ENCODE measurements around the gene MVP. TPM values are rescaled to one million over a fixed set of nuclear protein-coding genes. Genes with fewer than 3 reads are reported as not detected.
A peak's percentile ranks its signal among the peaks of the same experiment; 100 is the strongest.

Gene MVP
- total and polyA plus RNA-seq, 7 donors, result 62.3 to 368 (median 94.5) TPM

- intact Hi-C loops (cut with DNase I), result loop anchor here (5.0 to 10.0 kb wide), 3 partner anchors 155 to 838 kb away; partner anchors contain the start of genes FBRS, PRR14, TAOK2 and TBX6
- 0 to 2% methylated on average over 37 of the region's 37 CpGs for WGBS, 2 donors
These were observed 3.4 kb upstream of the MVP start for GRCh38 chr16:29816694-29817441.

GRCh38 chr16:29818082-29818481 lies 2.2 kb upstream of the MVP start:
- 72 to 87% methylated on average over 4 of the region's 4 CpGs for WGBS, 2 donors
- DNase-seq, result no peak
- intact Hi-C loops (cut with DNase I), result loop anchor here (5.0 to 10.0 kb wide), 3 partner anchors 154 to 837 kb away; partner anchors contain the start of genes FBRS, PRR14, TAOK2 and TBX6

More at GRCh38 chr16:29816694-29817441, 3.4 kb upstream of the MVP start:
- TF ChIP-seq, protein P1, sequence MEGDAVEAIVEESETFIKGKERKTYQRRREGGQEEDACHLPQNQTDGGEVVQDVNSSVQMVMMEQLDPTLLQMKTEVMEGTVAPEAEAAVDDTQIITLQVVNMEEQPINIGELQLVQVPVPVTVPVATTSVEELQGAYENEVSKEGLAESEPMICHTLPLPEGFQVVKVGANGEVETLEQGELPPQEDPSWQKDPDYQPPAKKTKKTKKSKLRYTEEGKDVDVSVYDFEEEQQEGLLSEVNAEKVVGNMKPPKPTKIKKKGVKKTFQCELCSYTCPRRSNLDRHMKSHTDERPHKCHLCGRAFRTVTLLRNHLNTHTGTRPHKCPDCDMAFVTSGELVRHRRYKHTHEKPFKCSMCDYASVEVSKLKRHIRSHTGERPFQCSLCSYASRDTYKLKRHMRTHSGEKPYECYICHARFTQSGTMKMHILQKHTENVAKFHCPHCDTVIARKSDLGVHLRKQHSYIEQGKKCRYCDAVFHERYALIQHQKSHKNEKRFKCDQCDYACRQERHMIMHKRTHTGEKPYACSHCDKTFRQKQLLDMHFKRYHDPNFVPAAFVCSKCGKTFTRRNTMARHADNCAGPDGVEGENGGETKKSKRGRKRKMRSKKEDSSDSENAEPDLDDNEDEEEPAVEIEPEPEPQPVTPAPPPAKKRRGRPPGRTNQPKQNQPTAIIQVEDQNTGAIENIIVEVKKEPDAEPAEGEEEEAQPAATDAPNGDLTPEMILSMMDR (IDR thresholded peaks at IDR 0.05), result no peak
- TF ChIP-seq EP300 (IDR thresholded peaks at IDR 0.05) (no peak), POLR2A (IDR thresholded peaks at IDR 0.05) (peak in 1 of 2 donors; percentile 39), POLR2AphosphoS5 (IDR thresholded peaks at IDR 0.05) (peak in 3 of 4 donors; percentile 33 to 65 (median 54))
- H3K4me1 ChIP-seq, result peaks cover 0 to 82% (median 71%) of the 10 kb centered on the region in 4 donors
- no peaks in the 10 kb centered on the region for H3K27me3 ChIP-seq
- peak overlapping the region; percentile 94 to 97 (median 95) for H3K27ac ChIP-seq
- no peaks in the 10 kb centered on the region for H3K9me3 ChIP-seq
- peak overlapping the region; percentile 58 to 78 (median 66) for H3K4me3 ChIP-seq
- peaks cover 0 to 16% (median 4%) of the 10 kb centered on the region in 4 donors for H3K36me3 ChIP-seq
- DNase-seq, result peak; percentile 88

GRCh38 chr16:29819506-29819905 lies 756 bp upstream of the MVP start:
- Histone ChIP-seq H3K36me3 (peaks cover 0 to 16% (median 4%) of the 10 kb centered on the region in 4 donors), H3K27me3 (no peaks in the 10 kb centered on the region), H3K27ac (peak overlapping the region; percentile 78 to 90 (median 84)), H3K9me3 (no peaks in the 10 kb centered on the region), H3K4me3 (peak overlapping the region in 1 of 4 donors; percentile 58), H3K4me1 (peaks cover 0 to 80% (median 71%) of the 10 kb centered on the region in 4 donors)
- no peak for DNase-seq
- intact Hi-C loops (cut with DNase I), result loop anchor here (5.0 to 10.0 kb wide), 3 partner anchors 153 to 835 kb away; partner anchors contain the start of genes FBRS, PRR14, TAOK2 and TBX6
- TF ChIP-seq POLR2AphosphoS5 (IDR thresholded peaks at IDR 0.05) (no peak), EP300 (IDR thresholded peaks at IDR 0.05) (no peak), POLR2A (IDR thresholded peaks at IDR 0.05) (no peak)
- TF ChIP-seq, protein P1 (IDR thresholded peaks at IDR 0.05), result no peak
- 20 to 67% methylated on average over 15 of the region's 15 CpGs for WGBS, 2 donors

More at GRCh38 chr16:29818082-29818481, 2.2 kb upstream of the MVP start:
- H3K4me3 ChIP-seq, result no peak overlapping the region
- no peaks in the 10 kb centered on the region for H3K9me3 ChIP-seq
- TF ChIP-seq POLR2AphosphoS5 (IDR thresholded peaks at IDR 0.05), result no peak
- TF ChIP-seq, protein P1 (IDR thresholded peaks at IDR 0.05), result no peak
- TF ChIP-seq EP300 (IDR thresholded peaks at IDR 0.05), result no peak
- no peak for TF ChIP-seq POLR2A (IDR thresholded peaks at IDR 0.05)
- peak overlapping the region in 2 of 4 donors; percentile 12 to 94 for H3K27ac ChIP-seq
- peaks cover 0 to 16% (median 4%) of the 10 kb centered on the region in 4 donors for H3K36me3 ChIP-seq
- H3K4me1 ChIP-seq, result peaks cover 0 to 80% (median 71%) of the 10 kb centered on the region in 4 donors
- H3K27me3 ChIP-seq, result no peaks in the 10 kb centered on the region

GRCh38 chr16:29820730-29821642 lies 724 bp downstream of the MVP start:
- Histone ChIP-seq H3K36me3 (peaks cover 0 to 16% (median 4%) of the 10 kb centered on the region in 4 donors), H3K4me1 (peaks cover 0 to 83% (median 77%) of the 10 kb centered on the region in 4 donors), H3K27ac (peak overlapping the region; percentile 78 to 90 (median 84)), H3K9me3 (no peaks in the 10 kb centered on the region), H3K4me3 (peak overlapping the region; percentile 51 to 65 (median 56)), H3K27me3 (no peaks in the 10 kb centered on the region)
- intact Hi-C loops (cut with DNase I), result loop anchor here (2.0 kb wide), 1 partner anchor 28 kb away; no protein-coding TSS in a partner anchor
- WGBS, 2 donors, result 1 to 26% methylated on average over 11 of the region's 11 CpGs
- TF ChIP-seq POLR2A (IDR thresholded peaks at IDR 0.05) (peak in 1 of 2 donors; percentile 63), POLR2AphosphoS5 (IDR thresholded peaks at IDR 0.05) (peak in 2 of 4 donors; percentile 16 to 32), EP300 (IDR thresholded peaks at IDR 0.05) (no peak)
- TF ChIP-seq, protein P1 (IDR thresholded peaks at IDR 0.05), result no peak
- DNase-seq, result no peak

Data from sigmoid colon (tissue), 7 donors.